NCI-H2081 treated with DMSO at 0.1 percent for 48 hours (cell line): ENCODE results near the gene PCBP4.
"Not testable (repeated sequence)": the region's sequence is repeated elsewhere in the genome, so short reads cannot be mapped to it uniquely, and the experiment has no call there.

Experiments used
- DNase-seq: peaks from one replicate; lab custom pipeline; 2025; lab: John Stamatoyannopoulos, UW

PCBP4 gene

GRCh38 chr3:51994530-51994929 lies 27.3 kb upstream of the PCBP4 start:
- DNase-seq: no peak

GRCh38 chr3:51993657-51994056 lies 26.4 kb upstream of the PCBP4 start:
- not testable (repeated sequence) for DNase-seq

GRCh38 chr3:51992017-51992682 lies 24.9 kb upstream of the PCBP4 start:
- DNase-seq: no peak

GRCh38 chr3:51990501-51990971 lies 23.3 kb upstream of the PCBP4 start:
- DNase-seq: not testable (repeated sequence)

GRCh38 chr3:51988286-51989146 lies 21.3 kb upstream of the PCBP4 start:
- DNase-seq: no peak

GRCh38 chr3:51987568-51987967 lies 20.3 kb upstream of the PCBP4 start:
- no peak for DNase-seq

- DNase-seq: no peak
Observed at GRCh38 chr3:51986010-51986947, 19.0 kb upstream of the PCBP4 start.

GRCh38 chr3:51985063-51985462 lies 17.8 kb upstream of the PCBP4 start:
- DNase-seq: no peak

GRCh38 chr3:51984269-51984647 lies 17.0 kb upstream of the PCBP4 start:
- DNase-seq: no peak

- DNase-seq: no peak
Observed at GRCh38 chr3:51983578-51984268, 16.5 kb upstream of the PCBP4 start.

GRCh38 chr3:51982838-51983577 lies 15.8 kb upstream of the PCBP4 start, which contains the start of gene ACY1:
TSS of gene ACY1 (plus strand) at chr3:51983535. CDS start at chr3:51984065, 530 bp downstream.
- no peak for DNase-seq

GRCh38 chr3:51982352-51982837 lies 15.1 kb upstream of the PCBP4 start:
- DNase-seq: no peak

- DNase-seq: no peak
Observed at GRCh38 chr3:51980253-51980652, 13.0 kb upstream of the PCBP4 start.

GRCh38 chr3:51978143-51978502 lies 10.9 kb upstream of the PCBP4 start:
- DNase-seq: no peak

GRCh38 chr3:51977446-51978142 lies 10.3 kb upstream of the PCBP4 start:
- no peak for DNase-seq

GRCh38 chr3:51975852-51976549 lies 8.7 kb upstream of the PCBP4 start:
- DNase-seq: no peak

- DNase-seq: no peak
Observed at GRCh38 chr3:51974963-51975851, 8.0 kb upstream of the PCBP4 start, which contains the start of gene ABHD14A. TSS of gene ABHD14A (plus strand) at chr3:51975064. CDS start at chr3:51975136, 72 bp downstream.

- DNase-seq: no peak
Observed at GRCh38 chr3:51974277-51974962, 7.2 kb upstream of the PCBP4 start.
